ENCODE results near the gene WARS2.

The WARS2 gene

GRCh38 chr1:119114786-119115185, 25.7 kb downstream of the WARS2 start:
- Mint-ChIP-seq H3K4me1 (peaks cover 12% of the 10 kb centered on the region), H3K27ac (no peak overlapping the region), H3K36me3 (peaks cover 42% of the 10 kb centered on the region), H3K4me3 (no peak overlapping the region), H3K27me3 (no peaks in the 10 kb centered on the region), H3K9me3 (peaks cover 27% of the 10 kb centered on the region)

DNA sequence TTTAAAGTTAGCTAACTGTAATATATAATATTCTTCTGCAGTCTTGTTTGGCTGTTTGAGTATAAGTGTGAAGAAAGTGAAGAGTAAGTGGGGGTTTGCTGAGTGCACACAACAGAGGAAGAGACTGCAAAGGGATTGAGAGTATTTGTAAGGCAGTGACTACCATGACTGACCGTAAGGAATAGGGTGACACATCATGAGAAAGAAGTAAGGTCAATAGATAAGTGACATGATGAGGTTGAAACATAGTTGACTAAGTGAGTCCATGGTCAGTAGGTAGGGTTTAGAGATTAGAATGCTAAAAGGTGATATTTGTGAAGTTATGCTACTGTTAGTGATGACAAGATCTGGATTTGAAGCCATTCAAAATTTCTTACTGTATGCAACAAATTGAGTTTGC, 27.7 kb downstream of the WARS2 start:
- H3K9me3 Mint-ChIP-seq, result peaks cover 37% of the 10 kb centered on the region
- peaks cover 9% of the 10 kb centered on the region for H3K4me1 Mint-ChIP-seq
- no peaks in the 10 kb centered on the region for H3K27me3 Mint-ChIP-seq
- H3K36me3 Mint-ChIP-seq, result peaks cover 40% of the 10 kb centered on the region
- no peak overlapping the region for H3K27ac Mint-ChIP-seq
- H3K4me3 Mint-ChIP-seq, result no peak overlapping the region

- H3K27me3 Mint-ChIP-seq, result no peaks in the 10 kb centered on the region
- H3K4me1 Mint-ChIP-seq, result peaks cover 9% of the 10 kb centered on the region
- no peak overlapping the region for H3K4me3 Mint-ChIP-seq
- peaks cover 38% of the 10 kb centered on the region for H3K36me3 Mint-ChIP-seq
- H3K27ac Mint-ChIP-seq, result no peak overlapping the region
- H3K9me3 Mint-ChIP-seq, result peaks cover 42% of the 10 kb centered on the region
Measured at GRCh38 chr1:119112244-119112643, 28.2 kb downstream of the WARS2 start.

DNA sequence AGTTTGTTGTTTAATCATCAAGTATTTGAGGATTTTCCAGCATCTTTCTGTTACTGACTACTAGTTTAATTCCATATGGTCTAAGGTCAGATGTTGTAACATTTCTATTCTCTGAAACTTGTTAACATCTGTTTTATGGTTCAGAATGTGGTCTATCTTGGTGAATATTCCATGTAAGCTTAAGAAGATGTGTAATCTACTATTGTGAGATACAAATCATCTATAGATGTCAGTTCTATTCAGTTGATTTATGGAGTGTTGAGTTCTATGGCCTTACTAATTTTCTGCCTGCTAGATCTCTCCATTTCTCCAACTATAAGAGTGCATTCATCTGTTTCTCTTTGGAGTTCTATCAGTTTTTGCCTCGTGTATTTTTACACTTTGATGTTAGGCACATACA, 31.5 kb downstream of the WARS2 start:
- Mint-ChIP-seq H3K9me3 (peaks cover 47% of the 10 kb centered on the region), H3K27ac (no peak overlapping the region), H3K27me3 (no peaks in the 10 kb centered on the region), H3K4me1 (peaks cover 4% of the 10 kb centered on the region), H3K4me3 (no peak overlapping the region), H3K36me3 (peaks cover 37% of the 10 kb centered on the region)

- peaks cover 20% of the 10 kb centered on the region for H3K9me3 Mint-ChIP-seq
- peaks cover 4% of the 10 kb centered on the region for H3K4me1 Mint-ChIP-seq
- H3K27ac Mint-ChIP-seq, result no peak overlapping the region
- H3K36me3 Mint-ChIP-seq, result peaks cover 26% of the 10 kb centered on the region
- no peaks in the 10 kb centered on the region for H3K27me3 Mint-ChIP-seq
- no peak overlapping the region for H3K4me3 Mint-ChIP-seq
Measured at GRCh38 chr1:119103764-119104163, 36.7 kb downstream of the WARS2 start.

DNA sequence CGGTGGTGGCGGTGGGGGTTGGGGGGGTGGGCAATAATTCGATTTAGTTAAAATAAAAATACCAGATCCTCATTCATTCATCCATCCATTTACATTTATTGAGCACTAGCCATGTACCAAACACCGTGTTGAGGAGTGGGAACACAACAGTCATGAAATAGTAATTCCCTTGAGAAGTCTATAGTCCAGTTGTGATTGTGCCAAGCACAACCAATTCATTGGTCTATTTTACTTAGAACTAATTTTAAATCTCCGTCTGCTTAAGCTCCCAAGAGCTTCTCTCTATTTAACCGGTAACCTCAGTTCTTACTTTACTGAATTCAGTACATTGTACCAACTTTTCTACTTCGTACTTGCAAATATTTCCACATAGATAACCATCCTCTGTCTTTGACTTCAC, 38.4 kb downstream of the WARS2 start:
- Mint-ChIP-seq H3K27ac (no peak overlapping the region), H3K36me3 (peaks cover 25% of the 10 kb centered on the region), H3K4me3 (no peak overlapping the region), H3K27me3 (no peaks in the 10 kb centered on the region), H3K4me1 (peaks cover 4% of the 10 kb centered on the region), H3K9me3 (peaks cover 10% of the 10 kb centered on the region)

DNA sequence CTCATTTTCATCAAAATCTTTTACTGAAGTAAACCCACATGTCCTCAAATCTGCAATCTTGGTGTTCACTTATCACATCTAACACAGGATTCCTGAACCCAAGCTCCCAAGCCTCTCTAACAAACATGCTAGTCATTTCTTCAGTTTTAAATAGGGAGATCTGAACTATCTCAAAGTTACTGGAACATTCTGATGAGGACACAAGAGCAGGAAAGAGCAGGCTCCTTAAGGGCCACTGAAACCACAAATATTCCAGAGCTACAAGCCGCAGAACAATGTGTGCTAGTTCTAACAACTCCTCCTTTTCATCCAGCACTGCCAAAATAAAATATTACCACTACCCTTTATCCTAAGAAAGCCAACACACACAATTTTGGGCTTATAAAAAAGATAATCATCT, 38.9 kb downstream of the WARS2 start:
- Mint-ChIP-seq H3K9me3 (peaks cover 7% of the 10 kb centered on the region), H3K36me3 (peaks cover 22% of the 10 kb centered on the region), H3K27me3 (no peaks in the 10 kb centered on the region), H3K4me3 (no peak overlapping the region), H3K27ac (no peak overlapping the region), H3K4me1 (peaks cover 4% of the 10 kb centered on the region)

DNA sequence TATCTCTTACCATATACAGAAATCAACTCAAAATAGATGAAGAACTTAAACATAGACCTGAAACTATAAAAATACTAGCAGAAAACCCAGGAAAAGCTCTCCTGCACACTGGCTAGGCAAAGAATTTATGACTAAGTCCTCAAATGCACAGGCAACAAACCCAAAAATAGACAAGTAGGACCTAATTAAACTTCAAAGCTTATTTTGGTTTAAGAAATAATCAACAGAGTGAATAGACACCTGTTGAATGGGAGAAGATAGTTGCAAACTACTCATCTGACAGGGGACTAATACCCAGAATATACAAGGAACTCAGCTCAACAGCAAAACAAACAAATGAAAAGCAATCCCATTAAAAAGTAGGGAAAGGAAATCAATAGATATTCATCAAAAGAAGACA, 40.7 kb downstream of the WARS2 start:
- peaks cover 1% of the 10 kb centered on the region for H3K9me3 Mint-ChIP-seq
- no peaks in the 10 kb centered on the region for H3K4me1 Mint-ChIP-seq
- no peak overlapping the region for H3K4me3 Mint-ChIP-seq
- H3K36me3 Mint-ChIP-seq, result peaks cover 12% of the 10 kb centered on the region
- no peaks in the 10 kb centered on the region for H3K27me3 Mint-ChIP-seq
- H3K27ac Mint-ChIP-seq, result no peak overlapping the region

DNA sequence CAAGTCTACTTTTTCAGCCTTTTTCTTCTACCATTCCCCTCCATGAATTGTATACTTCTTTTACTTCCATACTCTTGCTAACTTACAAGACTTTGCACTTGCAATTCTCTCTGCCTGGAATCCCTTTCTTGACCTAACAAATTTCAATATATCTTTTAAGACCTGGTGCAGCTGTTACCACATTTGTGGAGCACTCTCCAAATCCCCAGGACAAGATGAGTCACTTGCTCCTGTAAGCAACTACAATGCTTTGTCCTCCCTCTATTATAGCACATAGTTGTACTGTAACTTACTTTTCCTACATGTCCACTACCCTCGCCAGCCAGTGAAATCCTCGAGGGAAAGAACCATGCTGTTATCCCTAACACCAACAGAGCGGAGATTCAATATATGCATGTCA, 43.1 kb downstream of the WARS2 start:
- Mint-ChIP-seq H3K4me1 (no peaks in the 10 kb centered on the region), H3K27ac (no peak overlapping the region), H3K4me3 (no peak overlapping the region), H3K36me3 (peaks cover 16% of the 10 kb centered on the region), H3K27me3 (no peaks in the 10 kb centered on the region), H3K9me3 (peaks cover 12% of the 10 kb centered on the region)

DNA sequence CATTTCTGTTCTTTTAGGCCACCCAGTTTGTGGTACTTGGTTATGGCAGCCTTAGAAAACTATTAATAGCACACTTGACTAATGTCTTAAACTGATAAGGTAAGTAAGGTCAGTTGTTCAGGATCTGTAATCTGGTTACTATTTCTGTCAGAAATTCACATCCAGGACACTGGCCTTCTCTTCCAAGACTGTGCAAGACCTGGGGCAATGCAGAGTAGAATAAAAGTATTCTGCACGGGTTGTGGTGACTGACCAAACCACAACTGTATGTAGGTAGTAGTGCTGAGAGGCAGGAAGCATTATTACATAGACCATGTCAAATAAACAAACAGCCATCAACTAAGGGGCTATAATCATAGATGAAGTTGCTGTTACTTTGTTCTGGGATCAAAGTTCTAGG, 46.7 kb downstream of the WARS2 start:
- peaks cover 28% of the 10 kb centered on the region for H3K9me3 Mint-ChIP-seq

GRCh38 chr1:119091618-119092017, 48.8 kb downstream of the WARS2 start:
- no peaks in the 10 kb centered on the region for H3K27me3 Mint-ChIP-seq
- H3K36me3 Mint-ChIP-seq, result peaks cover 27% of the 10 kb centered on the region
- H3K4me1 Mint-ChIP-seq, result peaks cover 4% of the 10 kb centered on the region
- H3K4me3 Mint-ChIP-seq, result no peak overlapping the region
- H3K9me3 Mint-ChIP-seq, result peaks cover 38% of the 10 kb centered on the region
- H3K27ac Mint-ChIP-seq, result no peak overlapping the region

More for the DNA sequence above, 46.7 kb downstream of the WARS2 start:
- Mint-ChIP-seq H3K27me3 (no peaks in the 10 kb centered on the region), H3K27ac (no peak overlapping the region), H3K4me1 (no peaks in the 10 kb centered on the region), H3K4me3 (no peak overlapping the region), H3K36me3 (peaks cover 21% of the 10 kb centered on the region)

DNA sequence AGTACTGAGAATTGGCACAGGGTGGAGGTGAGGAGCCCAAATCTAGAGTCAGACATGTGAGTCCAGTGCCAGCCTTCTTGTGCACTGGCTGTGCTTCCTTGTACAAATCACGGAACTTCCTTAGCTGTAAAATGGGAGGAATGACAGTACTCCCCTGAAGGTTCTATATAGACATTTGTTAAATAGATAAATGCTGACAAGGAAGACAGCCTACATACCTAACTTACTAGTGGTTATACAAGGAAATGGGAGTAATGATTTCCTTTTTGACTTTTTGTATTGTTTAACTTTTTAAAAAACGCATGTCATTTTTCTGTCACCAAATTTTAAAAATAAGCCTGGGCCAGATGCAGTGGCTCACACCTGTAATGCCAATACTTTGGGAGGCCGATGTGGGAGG, 50.2 kb downstream of the WARS2 start:
- Mint-ChIP-seq H3K4me1 (peaks cover 4% of the 10 kb centered on the region), H3K27me3 (no peaks in the 10 kb centered on the region), H3K36me3 (peaks cover 32% of the 10 kb centered on the region), H3K9me3 (peaks cover 39% of the 10 kb centered on the region), H3K27ac (no peak overlapping the region), H3K4me3 (no peak overlapping the region)

DNA sequence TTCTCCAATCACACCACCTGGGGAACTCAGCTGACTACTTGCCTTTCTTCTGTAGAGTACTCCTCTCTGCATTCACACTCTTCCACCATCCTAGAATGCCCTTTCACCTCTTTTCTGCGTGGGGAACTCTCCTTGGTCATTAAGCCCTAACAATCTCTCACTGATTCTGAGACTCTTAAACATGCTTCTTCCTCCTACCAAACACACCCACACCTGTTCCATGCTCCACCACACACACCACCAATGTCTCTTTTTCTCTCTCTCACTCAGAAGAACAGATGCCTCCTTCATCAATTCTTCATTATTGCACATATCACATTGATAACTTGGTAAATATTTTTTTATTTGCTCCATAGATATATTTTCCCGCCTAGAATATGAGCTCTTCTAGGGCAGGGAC, 53.6 kb downstream of the WARS2 start:
- Mint-ChIP-seq H3K27ac (no peak overlapping the region), H3K4me1 (peaks cover 4% of the 10 kb centered on the region)

DNA sequence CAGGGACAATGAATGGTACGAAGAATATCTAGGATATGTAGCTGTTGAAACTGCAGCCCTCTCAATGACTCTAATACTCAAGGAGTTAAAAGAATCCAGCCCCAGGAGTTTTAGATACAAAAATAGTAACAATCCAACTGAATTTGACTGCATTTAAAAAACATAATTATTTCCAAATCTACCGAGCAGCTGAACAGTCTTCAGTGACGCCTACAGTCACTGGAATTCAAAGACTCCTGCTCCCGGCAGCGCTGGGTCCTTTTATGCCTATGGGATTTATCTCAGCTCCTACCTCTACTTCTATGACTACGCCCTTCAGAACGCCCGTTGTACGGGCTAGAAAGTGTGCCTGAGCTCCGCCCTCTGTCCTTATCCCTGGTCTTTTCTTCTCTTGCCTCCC, 55.7 kb downstream of the WARS2 start:
- Mint-ChIP-seq H3K27ac (no peak overlapping the region), H3K9me3 (peaks cover 29% of the 10 kb centered on the region), H3K36me3 (peaks cover 31% of the 10 kb centered on the region), H3K4me3 (no peak overlapping the region), H3K27me3 (no peaks in the 10 kb centered on the region), H3K4me1 (peaks cover 4% of the 10 kb centered on the region)

More for the DNA sequence above, 53.6 kb downstream of the WARS2 start:
- Mint-ChIP-seq H3K36me3 (peaks cover 32% of the 10 kb centered on the region), H3K9me3 (peaks cover 28% of the 10 kb centered on the region), H3K27me3 (no peaks in the 10 kb centered on the region), H3K4me3 (no peak overlapping the region)

DNA sequence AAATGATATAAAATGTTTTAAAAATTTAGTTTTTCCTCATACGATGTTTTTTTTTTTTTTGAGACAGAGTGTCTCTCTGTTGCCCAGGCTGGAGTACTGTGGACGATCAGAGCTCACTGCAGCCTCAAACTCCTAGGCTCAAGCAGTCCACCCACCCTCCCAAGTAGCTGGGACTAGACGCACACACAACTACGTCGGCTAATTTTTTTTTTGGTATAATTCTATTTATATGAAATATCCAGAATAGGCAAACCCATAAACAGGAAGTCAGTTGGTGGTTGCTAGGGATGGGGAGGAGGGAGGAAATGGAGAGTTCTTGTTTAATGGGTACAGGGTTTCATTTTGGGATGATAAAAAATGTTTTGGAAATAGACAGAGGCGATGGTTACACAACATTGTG, 56.5 kb downstream of the WARS2 start:
- Mint-ChIP-seq H3K4me1 (peaks cover 4% of the 10 kb centered on the region), H3K36me3 (peaks cover 33% of the 10 kb centered on the region), H3K27me3 (no peaks in the 10 kb centered on the region), H3K4me3 (no peak overlapping the region), H3K9me3 (peaks cover 29% of the 10 kb centered on the region), H3K27ac (no peak overlapping the region)

GRCh38 chr1:119083479-119083878, 57.0 kb downstream of the WARS2 start:
- H3K4me3 Mint-ChIP-seq, result no peak overlapping the region
- H3K27me3 Mint-ChIP-seq, result no peaks in the 10 kb centered on the region
- peaks cover 30% of the 10 kb centered on the region for H3K9me3 Mint-ChIP-seq
- no peak overlapping the region for H3K27ac Mint-ChIP-seq
- peaks cover 36% of the 10 kb centered on the region for H3K36me3 Mint-ChIP-seq
- H3K4me1 Mint-ChIP-seq, result peaks cover 4% of the 10 kb centered on the region

- Mint-ChIP-seq H3K4me3 (no peak overlapping the region), H3K4me1 (peaks cover under 1% of the 10 kb centered on the region), H3K9me3 (peaks cover 21% of the 10 kb centered on the region), H3K36me3 (peaks cover 34% of the 10 kb centered on the region), H3K27me3 (no peaks in the 10 kb centered on the region), H3K27ac (no peak overlapping the region)
Measured at GRCh38 chr1:119081700-119082099, 58.8 kb downstream of the WARS2 start.

Measured in activated naive CD4-positive, alpha-beta T cell treated with anti-CD3 and anti-CD28 coated beads, Interleukin-2, amount 50 U/mL, for 24 hours (primary cell).